ENCODE measurements around the gene PGP. TPM values are rescaled to one million over a fixed set of nuclear protein-coding genes. Genes with fewer than 3 reads are reported as not detected.

Gene PGP
- total RNA-seq, 4 donors from 2014 or later = 21.7 to 25.6 (median 23.1) TPM

DNA sequence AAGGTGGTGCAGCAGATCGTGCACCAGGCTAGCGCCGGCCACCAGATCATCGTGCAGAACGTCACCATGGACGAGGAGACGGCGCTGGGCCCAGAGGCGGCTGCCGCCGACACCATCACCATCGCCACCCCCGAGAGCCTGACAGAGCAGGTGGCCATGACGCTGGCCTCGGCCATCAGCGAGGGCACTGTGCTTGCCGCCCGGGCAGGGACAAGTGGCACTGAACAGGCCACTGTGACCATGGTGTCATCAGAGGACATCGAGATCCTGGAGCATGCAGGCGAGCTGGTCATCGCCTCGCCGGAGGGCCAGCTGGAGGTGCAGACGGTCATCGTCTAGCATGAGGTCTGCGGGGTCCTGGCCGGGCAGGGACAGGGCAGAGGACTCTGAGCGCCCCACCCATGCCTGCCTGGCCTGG, 20.6 kb upstream of the PGP start:
- H3K27ac ChIP-seq = no peak overlapping the region
- peaks cover 5 to 28% (median 14%) of the 10 kb centered on the region in 4 donors for H3K4me1 ChIP-seq
- no peak for TF ChIP-seq POLR2A (IDR thresholded peaks at IDR 0.05)
- TF ChIP-seq, protein P1, sequence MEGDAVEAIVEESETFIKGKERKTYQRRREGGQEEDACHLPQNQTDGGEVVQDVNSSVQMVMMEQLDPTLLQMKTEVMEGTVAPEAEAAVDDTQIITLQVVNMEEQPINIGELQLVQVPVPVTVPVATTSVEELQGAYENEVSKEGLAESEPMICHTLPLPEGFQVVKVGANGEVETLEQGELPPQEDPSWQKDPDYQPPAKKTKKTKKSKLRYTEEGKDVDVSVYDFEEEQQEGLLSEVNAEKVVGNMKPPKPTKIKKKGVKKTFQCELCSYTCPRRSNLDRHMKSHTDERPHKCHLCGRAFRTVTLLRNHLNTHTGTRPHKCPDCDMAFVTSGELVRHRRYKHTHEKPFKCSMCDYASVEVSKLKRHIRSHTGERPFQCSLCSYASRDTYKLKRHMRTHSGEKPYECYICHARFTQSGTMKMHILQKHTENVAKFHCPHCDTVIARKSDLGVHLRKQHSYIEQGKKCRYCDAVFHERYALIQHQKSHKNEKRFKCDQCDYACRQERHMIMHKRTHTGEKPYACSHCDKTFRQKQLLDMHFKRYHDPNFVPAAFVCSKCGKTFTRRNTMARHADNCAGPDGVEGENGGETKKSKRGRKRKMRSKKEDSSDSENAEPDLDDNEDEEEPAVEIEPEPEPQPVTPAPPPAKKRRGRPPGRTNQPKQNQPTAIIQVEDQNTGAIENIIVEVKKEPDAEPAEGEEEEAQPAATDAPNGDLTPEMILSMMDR (IDR thresholded peaks at IDR 0.05) = no peak
- H3K27me3 ChIP-seq = peaks cover 0 to 19% of the 10 kb centered on the region in 2 donors
- DNase-seq = peak in 1 of 3 donors; percentile 45
- H3K36me3 ChIP-seq = peaks cover 0 to 57% (median 0%) of the 10 kb centered on the region in 3 donors
- no peaks in the 10 kb centered on the region for H3K9me3 ChIP-seq
- H3K4me3 ChIP-seq = no peak overlapping the region

- no peak overlapping the region for H3K4me3 ChIP-seq
- TF ChIP-seq, protein P1 (IDR thresholded peaks at IDR 0.05) = no peak
- TF ChIP-seq POLR2A (IDR thresholded peaks at IDR 0.05) = no peak
- no peak for DNase-seq
- H3K9me3 ChIP-seq = no peaks in the 10 kb centered on the region
- H3K4me1 ChIP-seq = peaks cover 5 to 28% (median 14%) of the 10 kb centered on the region in 4 donors
- H3K27me3 ChIP-seq = peaks cover 0 to 19% of the 10 kb centered on the region in 2 donors
- H3K36me3 ChIP-seq = peaks cover 0 to 61% (median 0%) of the 10 kb centered on the region in 3 donors
- no peak overlapping the region for H3K27ac ChIP-seq
These were observed 20.2 kb upstream of the PGP start for GRCh38 chr16:2234813-2235170.

- Histone ChIP-seq H3K36me3 (peaks cover 0 to 68% (median 0%) of the 10 kb centered on the region in 3 donors), H3K4me3 (no peak overlapping the region), H3K27ac (no peak overlapping the region), H3K27me3 (peaks cover 0 to 19% of the 10 kb centered on the region in 2 donors), H3K4me1 (peaks cover 5 to 28% (median 14%) of the 10 kb centered on the region in 4 donors), H3K9me3 (no peaks in the 10 kb centered on the region)
- DNase-seq = peak in 1 of 3 donors; percentile 44
- TF ChIP-seq POLR2A (IDR thresholded peaks at IDR 0.05) = no peak
- TF ChIP-seq, protein P1 (IDR thresholded peaks at IDR 0.05) = no peak
These were observed 19.5 kb upstream of the PGP start for GRCh38 chr16:2233872-2234812.

DNA sequence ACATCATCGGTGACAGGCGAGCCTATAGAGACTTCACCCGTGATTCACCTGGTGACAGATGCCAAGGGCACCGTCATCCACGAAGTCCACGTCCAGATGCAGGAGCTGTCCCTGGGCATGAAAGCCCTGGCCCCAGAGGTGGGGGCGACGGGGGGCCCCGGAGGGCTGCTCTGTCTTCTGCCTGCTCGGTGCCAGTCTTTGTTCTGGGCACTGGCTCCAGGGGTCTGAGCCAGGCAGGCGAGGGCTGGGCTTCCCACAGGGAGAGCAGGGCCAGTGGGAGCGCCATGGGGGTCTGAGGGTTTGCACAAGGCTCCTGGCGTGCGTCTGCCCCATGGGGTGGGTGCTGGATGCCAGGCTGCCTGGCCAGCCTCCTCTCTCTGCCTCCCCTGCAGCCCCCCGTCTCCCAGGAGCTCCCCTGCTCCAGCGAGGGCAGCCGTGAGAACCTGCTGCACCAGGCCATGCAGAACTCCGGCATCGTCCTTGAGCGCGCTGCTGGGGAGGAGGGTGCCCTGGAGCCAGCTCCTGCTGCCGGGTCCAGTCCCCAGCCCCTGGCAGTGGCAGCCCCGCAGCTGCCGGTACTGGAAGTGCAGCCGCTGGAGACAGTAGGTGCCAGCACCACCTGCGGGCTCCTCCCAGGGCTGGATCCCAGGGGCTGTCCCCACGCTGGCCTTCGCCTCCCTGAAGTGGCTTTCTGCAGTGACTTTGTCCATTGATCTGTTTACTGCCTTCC, 18.6 kb upstream of the PGP start:
- Histone ChIP-seq H3K27ac (no peak overlapping the region), H3K4me3 (no peak overlapping the region), H3K4me1 (peaks cover 5 to 28% (median 14%) of the 10 kb centered on the region in 4 donors), H3K36me3 (peaks cover 0 to 77% (median 0%) of the 10 kb centered on the region in 3 donors), H3K9me3 (no peaks in the 10 kb centered on the region), H3K27me3 (peaks cover 0 to 19% of the 10 kb centered on the region in 2 donors)
- TF ChIP-seq POLR2A (IDR thresholded peaks at IDR 0.05) = no peak
- TF ChIP-seq, protein P1 (IDR thresholded peaks at IDR 0.05) = no peak
- no peak for DNase-seq

GRCh38 chr16:2232094-2232990, 17.7 kb upstream of the PGP start:
- TF ChIP-seq POLR2A (IDR thresholded peaks at IDR 0.05) = no peak
- TF ChIP-seq, protein P1 (IDR thresholded peaks at IDR 0.05) = no peak
- DNase-seq = no peak
- peaks cover 0 to 82% (median 0%) of the 10 kb centered on the region in 3 donors for H3K36me3 ChIP-seq
- H3K4me1 ChIP-seq = peaks cover 5 to 23% (median 13%) of the 10 kb centered on the region in 4 donors
- H3K4me3 ChIP-seq = no peak overlapping the region
- H3K27ac ChIP-seq = no peak overlapping the region
- H3K9me3 ChIP-seq = no peaks in the 10 kb centered on the region
- peaks cover 0 to 17% of the 10 kb centered on the region in 2 donors for H3K27me3 ChIP-seq

Data from Peyer's patch (tissue), 4 donors.